ENCODE data around the gene DNAJA3.
"Not testable (repeated sequence)": the region's sequence is repeated elsewhere in the genome, so short reads cannot be mapped to it uniquely, and the experiment has no call there.

Gene DNAJA3

GRCh38 chr16:4393240-4393600 is 32.4 kb upstream of the DNAJA3 start:
- Histone ChIP-seq H3K9me3 (ENCODE audit: insufficient read depth, low read length) (no peaks in the 10 kb centered on the region), H3K4me3 (ENCODE audit: insufficient read length, low read depth) (no peak overlapping the region), H3K4me1 (ENCODE audit: insufficient read depth, insufficient read length) (peaks cover 50% of the 10 kb centered on the region), H3K27me3 (ENCODE audit: insufficient read depth, insufficient read length) (no peaks in the 10 kb centered on the region), H3K36me3 (ENCODE audit: insufficient read depth, insufficient read length, low read length) (peaks cover 5% of the 10 kb centered on the region), H3K9ac (ENCODE audit: insufficient read length, low read depth) (peak overlapping the region; percentile 7)
- TF ChIP-seq YY1 (IDR thresholded peaks at IDR 0.05; ENCODE audit: insufficient read depth, insufficient read length): no peak
- TF ChIP-seq ZNF274 (IDR thresholded peaks at IDR 0.05; ENCODE audit: low read depth, low read length): no peak
- TF ChIP-seq SUZ12 (IDR thresholded peaks at IDR 0.05; ENCODE audit: extremely low read depth, insufficient read depth, insufficient read length): no peak
- DNase-seq (ENCODE audit: low read depth, low spot score): no peak

GRCh38 chr16:4393850-4394249 is 31.8 kb upstream of the DNAJA3 start:
- not testable (repeated sequence) for H3K9me3 ChIP-seq (ENCODE audit: insufficient read depth, low read length); H3K9ac ChIP-seq (ENCODE audit: insufficient read length, low read depth); H3K27me3 ChIP-seq (ENCODE audit: insufficient read depth, insufficient read length); H3K36me3 ChIP-seq (ENCODE audit: insufficient read depth, insufficient read length, low read length); DNase-seq (ENCODE audit: low read depth, low spot score); H3K4me3 ChIP-seq (ENCODE audit: insufficient read length, low read depth)
- H3K4me1 ChIP-seq (ENCODE audit: insufficient read depth, insufficient read length): peaks cover 44% of the 10 kb centered on the region

- no peak for TF ChIP-seq ZNF274 (IDR thresholded peaks at IDR 0.05; ENCODE audit: low read depth, low read length)
- no peak for TF ChIP-seq YY1 (IDR thresholded peaks at IDR 0.05; ENCODE audit: insufficient read depth, insufficient read length)
- no peak for TF ChIP-seq SUZ12 (IDR thresholded peaks at IDR 0.05; ENCODE audit: extremely low read depth, insufficient read depth, insufficient read length)
- H3K4me3 ChIP-seq (ENCODE audit: insufficient read length, low read depth): no peak overlapping the region
- peak overlapping the region; percentile 57 for H3K9ac ChIP-seq (ENCODE audit: insufficient read length, low read depth)
- H3K4me1 ChIP-seq (ENCODE audit: insufficient read depth, insufficient read length): peaks cover 32% of the 10 kb centered on the region
- H3K36me3 ChIP-seq (ENCODE audit: insufficient read depth, insufficient read length, low read length): peaks cover 5% of the 10 kb centered on the region
- DNase-seq (ENCODE audit: low read depth, low spot score): no peak
- no peaks in the 10 kb centered on the region for H3K27me3 ChIP-seq (ENCODE audit: insufficient read depth, insufficient read length)
- H3K9me3 ChIP-seq (ENCODE audit: insufficient read depth, low read length): no peaks in the 10 kb centered on the region
These were observed 30.5 kb upstream of the DNAJA3 start for GRCh38 chr16:4395055-4395726.

GRCh38 chr16:4399001-4399730 is 26.5 kb upstream of the DNAJA3 start:
- no peak for DNase-seq (ENCODE audit: low read depth, low spot score)

GRCh38 chr16:4401094-4401501 is 24.6 kb upstream of the DNAJA3 start:
- H3K9ac ChIP-seq (ENCODE audit: insufficient read length, low read depth): no peak overlapping the region
- no peak for DNase-seq (ENCODE audit: low read depth, low spot score)

More at GRCh38 chr16:4399001-4399730, 26.5 kb upstream of the DNAJA3 start:
- Histone ChIP-seq H3K9me3 (ENCODE audit: insufficient read depth, low read length) (no peaks in the 10 kb centered on the region), H3K9ac (ENCODE audit: insufficient read length, low read depth) (no peak overlapping the region), H3K27me3 (ENCODE audit: insufficient read depth, insufficient read length) (no peaks in the 10 kb centered on the region), H3K36me3 (ENCODE audit: insufficient read depth, insufficient read length, low read length) (peaks cover 17% of the 10 kb centered on the region), H3K4me3 (ENCODE audit: insufficient read length, low read depth) (no peak overlapping the region), H3K4me1 (ENCODE audit: insufficient read depth, insufficient read length) (peaks cover 9% of the 10 kb centered on the region)
- TF ChIP-seq YY1 (IDR thresholded peaks at IDR 0.05; ENCODE audit: insufficient read depth, insufficient read length) (no peak), ZNF274 (IDR thresholded peaks at IDR 0.05; ENCODE audit: low read depth, low read length) (no peak), SUZ12 (IDR thresholded peaks at IDR 0.05; ENCODE audit: extremely low read depth, insufficient read depth, insufficient read length) (no peak)

GRCh38 chr16:4401510-4401909 is 24.2 kb upstream of the DNAJA3 start:
- no peak overlapping the region for H3K4me3 ChIP-seq (ENCODE audit: insufficient read length, low read depth)
- peaks cover 29% of the 10 kb centered on the region for H3K36me3 ChIP-seq (ENCODE audit: insufficient read depth, insufficient read length, low read length)
- no peaks in the 10 kb centered on the region for H3K9me3 ChIP-seq (ENCODE audit: insufficient read depth, low read length)
- no peak for DNase-seq (ENCODE audit: low read depth, low spot score)
- H3K4me1 ChIP-seq (ENCODE audit: insufficient read depth, insufficient read length): peaks cover 16% of the 10 kb centered on the region
- H3K27me3 ChIP-seq (ENCODE audit: insufficient read depth, insufficient read length): no peaks in the 10 kb centered on the region
- no peak for TF ChIP-seq SUZ12 (IDR thresholded peaks at IDR 0.05; ENCODE audit: extremely low read depth, insufficient read depth, insufficient read length)
- no peak overlapping the region for H3K9ac ChIP-seq (ENCODE audit: insufficient read length, low read depth)

More at GRCh38 chr16:4401094-4401501, 24.6 kb upstream of the DNAJA3 start:
- Histone ChIP-seq H3K4me3 (ENCODE audit: insufficient read length, low read depth) (no peak overlapping the region), H3K9me3 (ENCODE audit: insufficient read depth, low read length) (no peaks in the 10 kb centered on the region), H3K36me3 (ENCODE audit: insufficient read depth, insufficient read length, low read length) (peaks cover 26% of the 10 kb centered on the region), H3K4me1 (ENCODE audit: insufficient read depth, insufficient read length) (peaks cover 16% of the 10 kb centered on the region), H3K27me3 (ENCODE audit: insufficient read depth, insufficient read length) (no peaks in the 10 kb centered on the region)
- TF ChIP-seq YY1 (IDR thresholded peaks at IDR 0.05; ENCODE audit: insufficient read depth, insufficient read length): no peak

- Histone ChIP-seq H3K9ac (ENCODE audit: insufficient read length, low read depth) (peak overlapping the region; percentile 74), H3K27me3 (ENCODE audit: insufficient read depth, insufficient read length) (no peaks in the 10 kb centered on the region), H3K36me3 (ENCODE audit: insufficient read depth, insufficient read length, low read length) (peaks cover 33% of the 10 kb centered on the region), H3K4me3 (ENCODE audit: insufficient read length, low read depth) (peak overlapping the region; percentile 30), H3K9me3 (ENCODE audit: insufficient read depth, low read length) (no peaks in the 10 kb centered on the region), H3K4me1 (ENCODE audit: insufficient read depth, insufficient read length) (peaks cover 16% of the 10 kb centered on the region)
- no peak for TF ChIP-seq SUZ12 (IDR thresholded peaks at IDR 0.05; ENCODE audit: extremely low read depth, insufficient read depth, insufficient read length)
- no peak for TF ChIP-seq YY1 (IDR thresholded peaks at IDR 0.05; ENCODE audit: insufficient read depth, insufficient read length)
- TF ChIP-seq ZNF274 (IDR thresholded peaks at IDR 0.05; ENCODE audit: low read depth, low read length): no peak
- peak; percentile 73 for DNase-seq (ENCODE audit: low read depth, low spot score)
These were observed 23.1 kb upstream of the DNAJA3 start for GRCh38 chr16:4402439-4403132.

All from NT2/D1 (cell line).